HCT116 (cell line): Measurements from ENCODE around the gene RCC1.

Experiments used
- EZH2phosphoT487 ChIP-seq: fragments of 200-600 bp; IDR thresholded peaks from 2 replicates; pipeline ENCODE4 v1.6.1; 2018; ENCODE audit warnings: antibody characterized with exemption, borderline replicate concordance
- RAD21 ChIP-seq: IDR thresholded peaks from 2 replicates; pipeline ENCODE4 v1.6.1; 2012; ENCODE audit warnings: low read depth, mild to moderate bottlenecking
- SIN3A ChIP-seq: IDR thresholded peaks from 2 replicates; pipeline ENCODE4 v1.6.1; 2012; ENCODE audit warnings: low read depth
- TCF7L2 ChIP-seq: IDR thresholded peaks from 2 replicates; pipeline ENCODE4 v1.7.0; 2011; ENCODE audit warnings: borderline replicate concordance, inconsistent platforms; ENCODE audit not compliant: insufficient read depth, insufficient read length; ENCODE audit errors: extremely low read depth
- TF ChIP-seq, protein P1 (sequence below), 3 experiments: fragments of 200-600 bp in 1 of 3; sonication (generic) in 1 of 3; IDR thresholded peaks in 2 of 3; conservative IDR thresholded peaks in 1 of 3; 2 replicates each; pipeline ENCODE4 v1.5.1; 2012 to 2017; ENCODE audit warnings: low read depth in 2 of 3, low read length in 2 of 3, antibody characterized with exemption in 1 of 3, borderline replicate concordance in 1 of 3, control low read depth in 1 of 3, mild to moderate bottlenecking in 1 of 3, mixed read lengths in 1 of 3, mixed run types in 1 of 3, moderate library complexity in 1 of 3; ENCODE audit not compliant: insufficient read depth in 1 of 3

- TF ChIP-seq EZH2phosphoT487 (no peak), RAD21 (no peak), TCF7L2 (no peak), SIN3A (peak; percentile 44; the same call in 1 of the 2 replicates)
- TF ChIP-seq, protein P1, sequence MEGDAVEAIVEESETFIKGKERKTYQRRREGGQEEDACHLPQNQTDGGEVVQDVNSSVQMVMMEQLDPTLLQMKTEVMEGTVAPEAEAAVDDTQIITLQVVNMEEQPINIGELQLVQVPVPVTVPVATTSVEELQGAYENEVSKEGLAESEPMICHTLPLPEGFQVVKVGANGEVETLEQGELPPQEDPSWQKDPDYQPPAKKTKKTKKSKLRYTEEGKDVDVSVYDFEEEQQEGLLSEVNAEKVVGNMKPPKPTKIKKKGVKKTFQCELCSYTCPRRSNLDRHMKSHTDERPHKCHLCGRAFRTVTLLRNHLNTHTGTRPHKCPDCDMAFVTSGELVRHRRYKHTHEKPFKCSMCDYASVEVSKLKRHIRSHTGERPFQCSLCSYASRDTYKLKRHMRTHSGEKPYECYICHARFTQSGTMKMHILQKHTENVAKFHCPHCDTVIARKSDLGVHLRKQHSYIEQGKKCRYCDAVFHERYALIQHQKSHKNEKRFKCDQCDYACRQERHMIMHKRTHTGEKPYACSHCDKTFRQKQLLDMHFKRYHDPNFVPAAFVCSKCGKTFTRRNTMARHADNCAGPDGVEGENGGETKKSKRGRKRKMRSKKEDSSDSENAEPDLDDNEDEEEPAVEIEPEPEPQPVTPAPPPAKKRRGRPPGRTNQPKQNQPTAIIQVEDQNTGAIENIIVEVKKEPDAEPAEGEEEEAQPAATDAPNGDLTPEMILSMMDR (IDR thresholded peaks at IDR 0.05 in 2 of 3, conservative IDR thresholded peaks at IDR 0.05 in 1 of 3; ENCODE audit: borderline replicate concordance in 1 of 3, insufficient read depth in 1 of 3, low read depth in 2 of 3, low read length in 2 of 3): 0 out of 6 replicates have a peak, but pooled peaks of 1 of the 3 experiments have one; percentile 5
Measured at GRCh38 chr1:28580722-28581530, 75.1 kb downstream of the RCC1 start.
